OCI-LY3 (cell line): ENCODE results near the gene FBXL3.

ENCODE experiments used
- CTCF ChIP-seq: fragments of 200-600, 300-600 bp; sonication (generic); IDR thresholded peaks from 2 replicates; pipeline ENCODE4 v1.5.1; 2014; ENCODE audit warnings: antibody characterized with exemption, low read length, low read depth
- EZH2phosphoT487 ChIP-seq: fragments of 200-600 bp; shearing (Covaris generic); IDR thresholded peaks from 2 replicates; pipeline ENCODE4 v1.6.1; 2018; ENCODE audit warnings: antibody characterized with exemption, mixed run types, low read depth

DNA sequence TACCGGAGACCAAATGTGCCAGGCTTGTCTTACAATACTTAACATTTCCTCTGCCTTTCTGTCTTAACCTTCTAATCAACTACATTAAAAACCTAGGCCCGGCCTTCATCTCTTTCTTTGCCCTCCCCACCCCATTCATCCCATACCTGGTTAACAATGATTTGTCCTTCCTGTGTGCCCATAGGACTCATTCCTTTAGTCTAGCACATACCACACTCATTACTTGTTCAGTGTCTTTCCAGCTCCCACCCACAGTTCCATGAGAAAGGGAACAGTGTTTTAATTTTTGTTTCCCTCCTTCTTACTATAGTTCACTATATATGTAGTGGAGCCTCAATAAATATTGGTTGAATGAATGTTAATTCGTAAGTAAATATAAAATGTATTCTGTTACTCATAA lies 32.7 kb downstream of the FBXL3 start:
- no peak for TF ChIP-seq CTCF
- TF ChIP-seq EZH2phosphoT487 = no peak
